OCI-LY3 (cell line): ENCODE measurements around the gene NAMPT.

ENCODE experiments used
- EZH2phosphoT487 ChIP-seq: fragments of 200-600 bp; shearing (Covaris generic); IDR thresholded peaks from 2 replicates; pipeline ENCODE4 v1.6.1; 2018; ENCODE audit warnings: antibody characterized with exemption, mixed run types, low read depth
- TF ChIP-seq, protein P1 (sequence below): fragments of 200-600, 300-600 bp; sonication (generic); IDR thresholded peaks from 2 replicates; pipeline ENCODE4 v1.5.1; 2014; ENCODE audit warnings: antibody characterized with exemption, low read length, low read depth

DNA sequence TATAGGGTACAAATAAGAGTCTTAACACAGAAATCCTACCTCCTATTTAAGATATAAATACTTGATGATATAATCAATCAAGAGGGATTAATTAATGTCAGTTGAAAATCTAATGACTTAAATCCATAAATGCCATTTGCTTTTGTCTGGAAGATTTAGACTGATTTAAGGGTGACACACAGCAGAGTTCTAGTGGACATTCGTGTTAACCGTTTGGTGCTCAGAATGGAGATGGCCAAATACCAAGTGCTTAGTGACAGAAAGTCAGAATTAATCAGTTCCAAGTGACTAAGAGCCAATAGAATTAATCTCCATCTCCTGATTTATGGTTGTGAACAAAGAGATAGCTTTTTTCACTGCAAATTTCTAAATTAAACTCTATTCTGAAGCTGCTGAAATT lies 36.2 kb downstream of the NAMPT start:
- TF ChIP-seq, protein P1, sequence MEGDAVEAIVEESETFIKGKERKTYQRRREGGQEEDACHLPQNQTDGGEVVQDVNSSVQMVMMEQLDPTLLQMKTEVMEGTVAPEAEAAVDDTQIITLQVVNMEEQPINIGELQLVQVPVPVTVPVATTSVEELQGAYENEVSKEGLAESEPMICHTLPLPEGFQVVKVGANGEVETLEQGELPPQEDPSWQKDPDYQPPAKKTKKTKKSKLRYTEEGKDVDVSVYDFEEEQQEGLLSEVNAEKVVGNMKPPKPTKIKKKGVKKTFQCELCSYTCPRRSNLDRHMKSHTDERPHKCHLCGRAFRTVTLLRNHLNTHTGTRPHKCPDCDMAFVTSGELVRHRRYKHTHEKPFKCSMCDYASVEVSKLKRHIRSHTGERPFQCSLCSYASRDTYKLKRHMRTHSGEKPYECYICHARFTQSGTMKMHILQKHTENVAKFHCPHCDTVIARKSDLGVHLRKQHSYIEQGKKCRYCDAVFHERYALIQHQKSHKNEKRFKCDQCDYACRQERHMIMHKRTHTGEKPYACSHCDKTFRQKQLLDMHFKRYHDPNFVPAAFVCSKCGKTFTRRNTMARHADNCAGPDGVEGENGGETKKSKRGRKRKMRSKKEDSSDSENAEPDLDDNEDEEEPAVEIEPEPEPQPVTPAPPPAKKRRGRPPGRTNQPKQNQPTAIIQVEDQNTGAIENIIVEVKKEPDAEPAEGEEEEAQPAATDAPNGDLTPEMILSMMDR, result no peak
- TF ChIP-seq EZH2phosphoT487, result no peak
